DOHH2 (cell line): ENCODE measurements around the gene WNT5B.

Experiments
- EZH2phosphoT487 ChIP-seq: fragments of 200-600 bp; sonication (generic); IDR thresholded peaks from 2 replicates; pipeline ENCODE4 v1.6.1; 2017; ENCODE audit warnings: borderline replicate concordance, mild to moderate bottlenecking, antibody characterized with exemption, low read length, moderate library complexity, mixed read lengths
- TF ChIP-seq, protein P1 (sequence below): fragments of 200-600 bp; sonication (generic); IDR thresholded peaks from one replicate; pipeline ENCODE4 v1.5.1; 2014; ENCODE audit warnings: antibody characterized with exemption, mild to moderate bottlenecking, low read depth, low read length; ENCODE audit not compliant: poor library complexity, severe bottlenecking

- no peak for TF ChIP-seq EZH2phosphoT487
- TF ChIP-seq, protein P1, sequence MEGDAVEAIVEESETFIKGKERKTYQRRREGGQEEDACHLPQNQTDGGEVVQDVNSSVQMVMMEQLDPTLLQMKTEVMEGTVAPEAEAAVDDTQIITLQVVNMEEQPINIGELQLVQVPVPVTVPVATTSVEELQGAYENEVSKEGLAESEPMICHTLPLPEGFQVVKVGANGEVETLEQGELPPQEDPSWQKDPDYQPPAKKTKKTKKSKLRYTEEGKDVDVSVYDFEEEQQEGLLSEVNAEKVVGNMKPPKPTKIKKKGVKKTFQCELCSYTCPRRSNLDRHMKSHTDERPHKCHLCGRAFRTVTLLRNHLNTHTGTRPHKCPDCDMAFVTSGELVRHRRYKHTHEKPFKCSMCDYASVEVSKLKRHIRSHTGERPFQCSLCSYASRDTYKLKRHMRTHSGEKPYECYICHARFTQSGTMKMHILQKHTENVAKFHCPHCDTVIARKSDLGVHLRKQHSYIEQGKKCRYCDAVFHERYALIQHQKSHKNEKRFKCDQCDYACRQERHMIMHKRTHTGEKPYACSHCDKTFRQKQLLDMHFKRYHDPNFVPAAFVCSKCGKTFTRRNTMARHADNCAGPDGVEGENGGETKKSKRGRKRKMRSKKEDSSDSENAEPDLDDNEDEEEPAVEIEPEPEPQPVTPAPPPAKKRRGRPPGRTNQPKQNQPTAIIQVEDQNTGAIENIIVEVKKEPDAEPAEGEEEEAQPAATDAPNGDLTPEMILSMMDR = no peak
Measured at GRCh38 chr12:1620092-1620491, 8.9 kb upstream of the WNT5B start.
